HG02870 (cell line): ENCODE data around the gene ZNF296.
A peak's percentile ranks its signal among the peaks of the same experiment; 100 is the strongest.
"Not testable (repeated sequence)": the region's sequence is repeated elsewhere in the genome, so short reads cannot be mapped to it uniquely, and the experiment has no call there.

Experiments used
- ATAC-seq: cut with Tn5 transposase; IDR thresholded peaks from one replicate; pipeline ENCODE4 v1.9.1; 2021; ENCODE audit warnings: mild to moderate bottlenecking, moderate library complexity; ENCODE audit not compliant: unreplicated experiment

Gene ZNF296

DNA sequence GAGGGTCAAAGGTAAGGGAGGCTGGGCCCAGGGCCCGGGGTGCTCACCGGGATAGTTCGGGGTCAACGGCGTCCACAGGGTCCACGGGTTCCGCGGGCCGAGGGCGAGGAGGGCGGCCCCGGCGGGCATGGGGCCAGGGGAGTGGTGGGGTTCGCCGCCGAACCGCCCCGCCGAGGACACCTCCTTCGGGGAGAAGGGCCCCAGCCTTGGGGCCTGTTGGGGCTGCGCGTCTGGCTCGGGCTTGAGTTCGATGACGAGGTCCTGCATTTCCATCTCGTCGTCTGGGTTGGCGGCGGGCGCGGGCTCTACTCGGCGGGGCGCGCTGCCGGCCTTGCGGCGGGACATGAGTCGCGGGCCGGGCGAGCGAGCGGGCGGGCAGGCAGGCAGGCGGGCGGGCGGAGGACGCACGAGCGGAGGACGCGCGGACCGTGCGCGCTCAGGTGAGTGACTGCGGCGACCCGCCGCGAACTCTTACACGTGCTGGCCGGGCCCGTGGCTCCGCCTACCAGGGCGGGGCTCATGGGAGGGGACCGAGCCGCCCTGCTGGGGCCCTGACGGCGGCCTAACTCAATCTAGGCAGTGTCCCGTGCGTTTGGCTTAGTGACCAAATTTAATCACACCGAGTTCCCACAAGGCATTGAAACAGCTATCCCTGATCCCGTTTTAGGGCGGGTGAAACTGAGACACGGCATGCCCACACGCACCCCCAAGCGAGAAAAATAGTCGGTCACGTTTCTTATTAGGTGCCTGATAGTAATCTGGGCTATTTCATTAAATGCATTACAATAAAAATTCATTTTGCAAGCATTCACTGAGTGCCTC is at the start of gene ZNF296:
Gene ZNF296, minus strand, starts transcription at position 450 of the 822 bp plus-strand sequence. Its CDS starts 105 bp downstream, at position 345.
- ATAC-seq, result no peak

DNA sequence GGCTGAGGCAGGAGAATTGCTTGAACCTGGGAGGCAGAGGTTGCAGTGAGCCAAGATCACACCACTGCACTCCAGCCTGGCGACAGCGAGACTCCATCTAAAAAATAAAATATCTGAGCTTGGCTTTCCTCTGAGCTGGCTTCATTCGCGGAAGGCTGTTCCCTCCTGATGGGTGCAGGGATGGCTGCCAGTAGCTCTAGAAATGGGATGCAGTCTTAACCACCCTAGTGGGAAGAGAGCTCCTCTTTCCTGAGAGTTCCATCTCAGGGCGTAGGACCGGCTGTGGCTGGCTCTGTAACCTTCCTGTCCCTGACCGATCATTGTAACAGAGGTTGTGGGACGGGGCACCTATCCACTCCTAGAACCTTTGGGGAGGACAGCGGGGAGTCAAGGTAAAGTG is 49.1 kb upstream of the ZNF296 start:
- ATAC-seq, result no peak

DNA sequence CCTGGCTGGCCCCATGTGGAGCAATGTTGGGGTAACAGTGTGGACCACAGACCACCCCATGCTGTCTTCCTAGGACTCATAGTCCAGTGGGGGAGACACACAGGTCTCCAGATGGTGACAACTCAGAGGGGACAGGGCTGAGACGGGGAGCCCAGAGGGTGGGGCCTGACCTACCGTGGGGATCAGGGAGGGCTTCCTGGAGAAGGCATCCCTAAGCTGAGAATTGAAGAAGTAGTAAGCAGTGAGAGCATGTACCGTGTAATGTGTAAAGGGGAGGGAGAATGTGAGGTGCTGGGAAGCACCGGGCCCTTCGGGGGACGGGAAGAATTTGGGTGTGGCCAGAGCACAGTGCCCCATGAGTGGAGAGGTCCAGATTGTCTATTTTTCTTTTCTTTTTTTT is 47.7 kb upstream of the ZNF296 start:
- no peak for ATAC-seq

DNA sequence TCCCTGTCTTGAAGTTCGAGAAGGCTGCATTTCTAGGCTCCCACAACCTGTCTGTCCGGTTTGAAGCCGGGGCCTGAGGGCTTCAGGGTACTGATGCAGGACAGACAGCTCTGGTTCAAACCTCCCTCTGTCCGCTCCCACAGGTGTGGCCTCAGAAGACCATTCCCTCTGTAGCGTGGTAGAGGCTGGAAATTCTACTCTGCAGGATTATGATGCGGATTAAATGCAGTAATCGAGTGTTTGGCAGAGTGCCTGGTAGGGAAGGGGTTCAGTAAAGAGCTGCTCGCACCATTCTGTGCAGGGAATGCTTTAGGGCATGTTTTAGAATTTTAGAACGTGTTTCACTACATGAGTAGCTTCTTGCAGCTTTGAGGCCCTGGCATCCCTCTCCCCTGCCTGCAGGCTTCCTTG is 47.2 kb upstream of the ZNF296 start:
- ATAC-seq, result no peak

DNA sequence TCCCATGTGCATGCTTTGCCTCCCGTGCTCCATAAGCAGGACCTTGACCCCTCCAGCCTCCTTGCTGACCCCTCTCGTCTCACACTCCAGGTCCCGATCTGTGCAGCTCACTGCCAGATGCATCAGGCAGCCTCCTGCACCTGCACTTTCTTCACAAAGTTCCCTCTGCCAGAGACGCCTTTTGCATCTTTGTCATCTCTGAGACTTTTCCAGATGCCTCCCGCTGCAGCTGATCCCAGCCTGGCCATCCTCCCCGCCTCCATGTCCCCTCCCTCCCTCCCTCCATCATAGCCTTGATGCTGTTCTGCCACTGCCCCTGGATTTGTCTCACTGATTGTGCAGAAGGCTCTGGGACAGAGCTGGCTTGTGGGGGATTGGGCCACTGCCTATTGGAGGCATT is 46.6 kb upstream of the ZNF296 start:
- ATAC-seq, result no peak

DNA sequence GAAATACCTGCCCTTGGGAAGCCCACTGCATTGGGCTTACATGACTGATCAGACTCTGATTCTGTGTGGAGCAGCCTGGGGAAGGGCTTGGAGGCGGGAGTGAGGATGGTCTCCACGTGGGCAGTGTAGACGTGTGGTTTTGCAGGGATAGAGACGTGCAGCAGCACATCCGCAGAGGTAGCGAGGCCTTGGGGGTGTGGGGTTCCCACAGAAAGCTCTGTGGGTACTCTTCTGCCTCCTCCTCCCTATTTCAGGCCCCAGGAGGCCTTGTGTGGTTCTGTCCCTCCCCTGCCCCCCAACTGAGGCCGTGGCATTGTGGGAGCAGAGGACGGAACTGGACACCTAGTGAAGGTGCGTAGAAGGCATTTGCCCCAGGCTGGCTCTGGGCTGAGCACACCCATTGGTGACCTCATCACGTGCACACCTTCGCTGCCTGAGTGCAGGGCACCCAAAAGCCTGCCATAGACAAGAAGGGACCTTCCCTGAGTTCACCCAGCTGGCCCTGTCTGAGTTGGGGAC is 45.6 kb upstream of the ZNF296 start:
- ATAC-seq, result no peak

DNA sequence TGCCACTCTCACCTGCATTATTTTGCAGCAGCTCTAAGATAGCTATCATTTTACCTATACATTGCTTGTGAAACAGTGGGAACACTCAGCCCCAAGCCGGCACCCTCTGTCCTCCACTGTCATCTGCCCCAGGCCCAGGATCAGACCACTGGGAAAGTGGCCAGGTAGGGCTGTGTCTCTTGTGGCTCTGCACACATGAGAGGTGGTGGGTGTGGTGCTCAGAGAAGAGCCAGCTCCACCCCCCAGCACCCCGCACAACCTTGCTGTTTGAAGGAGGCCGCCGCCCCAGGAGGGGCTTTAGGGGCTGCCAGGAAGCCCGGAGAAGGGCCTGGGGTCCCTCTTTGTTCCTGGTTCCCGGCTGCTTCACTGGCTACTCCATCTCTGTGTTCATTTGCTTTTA is 43.3 kb upstream of the ZNF296 start:
- no peak for ATAC-seq

DNA sequence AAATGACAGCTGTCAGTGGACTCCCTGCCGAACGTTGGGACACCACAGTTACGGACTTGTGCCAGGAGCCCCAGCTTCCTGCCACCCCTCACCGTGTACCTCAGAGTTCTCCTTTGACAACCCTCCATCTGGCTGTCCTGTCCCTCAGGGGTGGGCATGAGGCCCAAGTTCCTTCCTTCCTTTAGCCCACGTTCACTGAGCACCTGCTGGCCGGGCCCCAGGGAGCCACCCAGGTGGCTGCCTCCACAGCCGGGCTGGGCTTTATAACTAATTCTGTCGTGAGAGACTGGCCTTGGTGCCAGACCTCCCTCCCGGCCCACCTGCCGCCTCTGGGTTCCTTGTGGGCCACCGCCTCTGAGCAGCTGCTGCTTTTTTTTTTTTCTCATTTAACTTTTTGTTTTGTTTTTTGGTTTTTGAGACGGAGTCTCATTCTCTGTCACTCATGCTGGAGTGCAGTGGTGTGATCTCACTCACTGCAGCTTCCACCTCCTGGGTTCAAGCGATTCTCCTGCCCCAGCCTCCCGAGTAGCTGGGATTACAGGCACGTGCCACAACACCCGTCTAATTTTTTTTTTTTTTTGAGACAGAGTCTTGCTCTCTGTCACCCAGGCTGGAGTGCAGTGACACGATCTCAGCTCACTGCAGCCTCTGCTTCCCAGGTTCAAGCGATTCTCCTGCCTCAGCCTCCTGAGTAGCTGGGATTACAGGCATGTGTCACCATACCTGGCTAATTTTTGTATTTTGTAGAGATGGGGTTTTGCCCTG is 42.5 kb upstream of the ZNF296 start:
- not testable (repeated sequence) for ATAC-seq

DNA sequence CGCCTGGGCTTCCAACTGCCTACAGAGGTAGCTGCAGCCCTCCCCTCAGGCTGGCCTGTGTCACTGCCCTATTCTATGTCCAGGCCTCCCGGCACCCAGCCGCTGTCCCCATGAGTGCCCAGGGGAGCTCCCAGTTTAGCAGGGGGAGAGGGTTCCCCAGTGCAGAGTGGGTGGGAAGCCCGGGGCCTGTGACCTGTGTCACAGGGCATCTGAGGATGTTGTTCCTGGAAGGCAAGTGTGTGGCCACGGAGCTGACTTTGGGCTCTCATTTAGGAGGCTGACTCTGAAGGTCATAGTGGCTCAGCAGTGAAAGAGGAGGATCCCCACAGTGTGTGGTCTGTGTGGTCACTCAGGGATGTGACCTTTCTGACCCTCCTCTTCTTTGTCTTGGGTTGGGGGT is 41.8 kb upstream of the ZNF296 start:
- no peak for ATAC-seq

DNA sequence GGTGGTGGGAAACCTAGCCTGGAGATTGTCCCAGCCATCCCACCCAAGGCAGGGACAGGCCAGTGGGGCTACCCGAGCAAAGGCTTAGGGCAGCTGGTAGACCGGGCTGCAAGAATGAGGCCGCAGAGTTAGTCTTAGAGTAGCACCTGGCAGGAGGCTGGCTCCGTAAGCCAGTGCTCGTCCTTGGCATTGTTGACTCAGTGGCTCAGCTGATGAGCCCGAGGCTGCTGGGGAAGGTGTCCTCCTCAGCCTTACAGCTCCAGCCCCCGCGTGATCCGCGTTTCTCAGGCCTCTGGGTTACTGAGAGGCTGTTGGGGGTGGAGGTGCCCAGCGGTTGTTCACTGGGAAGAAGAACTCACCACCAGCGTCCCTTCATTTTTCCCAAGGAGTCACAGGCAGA is 41.4 kb upstream of the ZNF296 start:
- ATAC-seq, result no peak

DNA sequence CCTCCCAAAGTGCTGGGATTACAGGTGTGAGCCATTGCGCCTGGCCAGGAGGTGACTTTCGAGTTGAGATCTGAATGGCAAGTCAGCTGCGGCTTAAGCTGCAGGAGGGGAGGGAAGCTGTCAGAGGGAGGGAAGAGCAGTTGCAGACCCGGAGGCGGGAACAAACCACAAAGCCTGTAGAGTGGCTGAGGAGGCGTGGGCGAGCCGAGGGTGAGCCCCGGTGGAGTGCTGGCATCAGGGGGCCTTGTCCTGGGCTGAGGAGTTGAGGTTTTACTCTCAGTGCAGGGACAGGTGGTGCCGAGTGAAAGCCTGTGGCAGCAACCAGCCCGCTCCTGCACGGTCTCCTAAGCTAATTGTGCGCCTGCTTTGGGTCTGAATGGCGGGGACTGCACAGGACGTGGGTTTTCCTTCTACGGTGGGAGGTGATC is 40.9 kb upstream of the ZNF296 start:
- ATAC-seq, result peak; percentile 34

DNA sequence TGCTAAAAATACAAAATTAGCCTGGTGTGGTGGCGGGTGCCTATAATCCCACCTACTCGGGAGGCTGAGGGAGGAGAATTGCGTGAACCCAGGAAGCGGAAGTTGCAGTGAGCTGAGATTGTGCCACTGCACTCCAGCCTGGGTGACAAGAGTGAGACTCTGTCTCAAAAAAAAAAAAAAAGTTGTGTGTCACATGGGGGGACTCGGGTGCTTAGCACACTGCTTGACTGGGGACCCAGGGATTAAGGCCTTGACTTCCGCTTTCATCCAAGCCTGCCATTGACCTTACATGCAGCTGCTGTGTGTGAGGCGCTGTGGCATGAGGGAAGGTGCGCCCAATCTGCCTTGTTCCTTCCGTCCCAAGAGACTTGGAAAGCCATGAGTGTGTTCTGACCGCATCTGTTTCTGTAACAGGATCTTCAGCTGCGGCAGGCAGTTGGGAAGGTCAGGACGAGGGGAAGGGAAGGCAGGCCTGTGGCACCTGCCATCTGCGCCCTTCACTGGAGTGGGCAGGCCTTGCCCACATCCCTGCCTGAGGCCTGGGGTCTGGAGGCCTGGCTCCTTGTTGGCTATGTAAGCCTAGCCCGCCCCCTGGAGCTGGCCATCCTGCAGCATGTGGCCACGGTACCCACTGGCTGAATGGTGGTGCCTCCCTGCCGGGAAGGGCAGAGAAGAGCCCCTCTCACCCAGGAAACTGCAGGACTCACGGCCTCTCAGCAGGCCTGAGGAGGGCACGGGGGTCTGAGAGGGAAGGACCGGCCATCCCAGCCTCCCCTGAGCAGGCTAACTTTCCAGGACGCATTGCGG is 39.7 kb upstream of the ZNF296 start:
- no peak for ATAC-seq

DNA sequence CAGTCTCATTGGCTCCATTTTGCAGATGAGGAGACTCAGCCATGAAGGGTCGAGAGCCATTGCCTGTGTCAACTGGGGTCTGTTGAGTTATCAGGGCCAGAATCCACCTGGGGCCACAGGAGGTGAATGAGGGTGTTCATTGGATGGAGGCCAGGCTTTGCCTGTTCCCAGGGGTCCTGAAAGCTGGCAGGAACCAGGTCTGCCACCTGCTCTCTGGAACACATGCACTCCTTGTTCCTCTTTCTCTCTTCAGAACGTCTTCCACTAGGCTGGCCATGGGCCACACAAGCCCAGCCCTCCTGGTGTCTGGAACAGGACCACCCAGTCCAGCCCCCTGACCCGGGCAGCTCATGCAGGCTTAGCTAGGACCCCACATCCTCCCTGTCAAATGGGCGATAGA is 37.8 kb upstream of the ZNF296 start:
- no peak for ATAC-seq

DNA sequence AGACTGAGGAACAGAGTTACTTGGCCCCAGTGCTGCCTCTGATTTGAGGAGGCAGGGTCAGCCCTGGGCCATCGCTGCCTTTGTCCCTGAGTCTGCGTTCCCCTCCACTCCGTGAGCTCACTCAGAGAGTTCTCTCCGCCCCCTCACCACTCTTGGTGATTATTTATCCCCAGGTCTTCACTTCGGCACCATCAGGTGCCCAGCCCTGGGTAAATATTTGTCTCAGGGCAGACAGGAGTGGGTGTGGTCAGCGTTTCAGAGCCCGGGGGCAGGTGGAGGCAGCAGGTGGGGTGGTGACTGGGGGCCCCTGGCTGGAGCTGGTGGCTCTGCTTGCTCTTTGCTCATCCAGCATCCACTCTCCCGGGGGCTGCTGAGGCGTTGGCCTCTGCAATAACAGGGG is 37.4 kb upstream of the ZNF296 start:
- ATAC-seq, result no peak

DNA sequence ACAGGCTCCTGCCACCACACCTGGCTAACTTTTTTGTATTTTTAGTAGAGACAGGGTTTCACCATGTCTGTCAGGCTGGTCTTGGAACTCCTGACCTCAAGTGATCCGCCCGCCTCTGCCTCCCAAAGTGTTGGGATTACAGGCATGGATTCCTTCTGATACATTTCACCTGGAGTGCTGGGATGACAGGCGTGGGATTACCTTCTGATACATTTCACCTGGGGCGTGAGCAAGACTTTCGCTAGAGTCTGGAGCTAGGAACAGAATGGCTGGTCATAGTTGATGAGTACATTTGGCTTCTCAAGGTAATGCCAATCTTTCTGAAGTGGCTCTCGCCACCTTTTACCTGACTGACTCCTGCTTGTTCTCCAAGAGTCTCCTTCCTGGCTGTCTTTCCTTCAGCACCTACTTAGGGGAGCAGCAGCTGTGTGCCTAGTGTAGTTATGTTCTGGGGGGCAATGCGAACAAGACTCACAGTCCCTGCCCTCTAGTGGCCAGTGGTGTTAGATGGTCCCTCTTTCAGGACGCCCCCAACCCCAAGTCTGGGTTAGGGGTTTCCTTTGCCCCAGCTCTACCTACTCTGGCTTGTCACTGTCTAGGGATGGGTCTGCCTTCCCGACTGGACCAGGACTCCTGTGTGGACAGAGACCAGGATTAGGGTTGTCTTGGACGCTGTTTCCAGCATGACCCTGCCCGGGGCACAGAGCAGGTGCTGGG is 36.0 kb upstream of the ZNF296 start:
- ATAC-seq, result no peak

DNA sequence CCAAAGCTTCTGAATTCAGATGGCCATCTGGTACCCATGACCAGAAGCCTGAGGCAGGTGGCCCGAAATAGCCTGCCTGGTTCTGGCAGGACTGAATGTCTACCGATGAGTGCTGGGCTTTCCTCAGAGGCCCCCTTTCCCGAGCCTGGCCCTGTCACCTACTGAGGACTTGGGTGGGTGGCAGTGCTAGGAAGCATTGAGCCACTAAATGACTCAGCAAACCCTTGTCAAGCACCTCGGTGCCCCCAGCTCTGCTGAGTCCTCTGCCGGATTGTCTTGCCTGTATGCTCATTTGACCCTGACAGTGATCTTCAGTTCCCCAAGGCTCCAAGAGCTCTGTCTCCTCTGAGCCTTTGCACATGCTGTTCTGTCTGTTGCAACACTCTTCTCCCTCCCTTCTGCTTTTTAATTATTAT is 34.6 kb upstream of the ZNF296 start:
- no peak for ATAC-seq

DNA sequence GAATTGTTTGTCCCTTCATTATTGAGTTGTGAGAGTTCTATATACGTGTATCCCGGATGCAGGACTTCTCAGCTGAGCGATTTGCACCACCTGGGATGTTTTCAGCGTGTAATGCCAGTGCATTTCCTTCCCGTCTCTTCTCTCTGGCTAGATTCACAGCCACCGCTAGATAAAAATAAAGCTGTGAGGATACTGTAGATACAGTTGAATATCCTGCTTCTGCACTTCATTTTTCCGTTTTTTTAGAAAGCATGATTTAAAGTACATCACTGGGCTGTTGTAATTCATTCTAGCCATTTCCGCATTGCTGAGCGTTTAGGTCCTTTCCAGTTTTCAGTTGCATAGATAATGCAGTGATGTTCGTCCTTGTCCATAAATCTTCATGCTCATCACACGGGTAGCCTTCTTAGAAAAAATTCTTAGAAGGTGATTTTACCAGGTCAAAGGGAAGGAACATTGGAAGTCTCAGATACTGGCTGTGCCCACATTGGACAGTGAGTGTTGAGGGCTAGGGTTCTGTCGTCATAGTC is 31.4 kb upstream of the ZNF296 start:
- no peak for ATAC-seq

DNA sequence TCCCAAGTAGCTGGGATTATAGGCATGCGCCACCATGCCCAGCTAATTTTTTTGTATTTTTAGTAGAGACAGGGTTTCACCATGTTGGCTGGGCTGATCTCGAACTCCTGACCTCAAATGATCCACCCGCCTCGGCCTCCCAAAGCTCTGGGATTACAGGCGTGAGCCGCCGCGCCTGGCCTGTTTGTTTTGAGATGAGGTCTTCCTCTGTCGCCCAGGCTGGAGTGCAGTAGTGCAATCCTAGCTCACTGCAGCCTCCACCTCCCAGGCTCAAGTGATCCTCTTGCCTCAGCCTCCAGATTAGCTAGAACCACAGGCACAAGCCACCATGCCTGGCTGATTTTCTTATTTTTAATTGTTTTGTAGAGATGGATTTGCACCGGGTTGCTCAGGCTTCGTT is 30.1 kb upstream of the ZNF296 start:
- ATAC-seq, result not testable (repeated sequence)

DNA sequence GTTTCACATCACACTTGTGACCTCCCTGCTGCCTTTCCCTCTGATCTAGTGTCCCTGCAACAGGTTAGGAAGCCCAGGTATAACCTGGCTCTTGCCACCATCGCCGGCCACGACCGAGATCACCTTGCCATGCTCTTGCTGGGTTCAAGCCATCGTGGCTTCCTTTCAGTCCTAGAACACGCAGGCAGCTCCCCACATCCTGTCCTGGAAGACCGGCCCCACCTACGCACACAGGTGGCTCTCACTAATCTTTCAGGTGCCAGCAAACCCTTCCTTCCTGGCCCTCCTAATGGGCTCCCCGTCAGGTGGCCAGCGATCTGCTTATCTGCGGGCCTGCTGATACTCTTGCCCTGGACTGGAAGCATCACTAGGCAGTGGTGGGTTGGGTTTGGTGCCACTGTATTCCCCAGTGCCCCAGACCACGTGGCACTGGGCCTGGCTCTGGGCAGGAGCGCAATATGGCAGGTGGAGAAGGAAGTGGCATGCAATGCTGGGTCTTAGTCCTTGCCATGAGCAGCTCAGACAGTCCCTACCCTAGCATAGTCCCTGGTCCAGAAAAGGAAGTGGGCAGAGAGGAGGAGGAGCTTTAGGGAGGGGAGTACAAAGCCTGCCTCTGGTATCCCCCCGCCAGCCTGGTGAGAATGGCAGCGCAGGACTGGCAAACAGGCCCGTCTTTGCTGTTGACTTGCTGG is 28.5 kb upstream of the ZNF296 start:
- ATAC-seq, result no peak
